Activated CD4-positive, CD25-positive, alpha-beta regulatory T cell (primary cell): ENCODE results near the gene THADA.

ENCODE experiments used
- DNase-seq, 4 experiments: peaks; one replicate each; lab custom pipeline; 2025; lab: John Stamatoyannopoulos, UW

THADA gene

DNA sequence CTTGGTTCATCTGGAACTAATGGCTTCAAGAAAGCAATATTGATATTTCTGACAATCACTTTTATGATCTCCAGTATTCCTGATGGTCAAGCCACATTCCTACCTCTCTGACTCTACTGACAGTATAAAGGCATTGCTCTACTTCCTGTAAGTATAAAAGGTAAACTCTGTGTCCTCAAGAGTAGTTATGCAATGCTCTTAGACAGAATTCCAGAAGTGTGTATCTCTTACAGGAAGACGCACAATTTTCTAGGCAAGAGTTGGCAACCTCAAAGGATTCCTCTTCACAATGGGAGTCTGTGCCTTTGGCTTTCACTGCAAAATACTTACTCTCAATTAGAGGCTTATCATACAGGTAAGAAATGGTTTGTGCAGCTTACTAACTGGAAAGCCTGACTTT is 100.1 kb downstream of the THADA start:
- no peak for DNase-seq

DNA sequence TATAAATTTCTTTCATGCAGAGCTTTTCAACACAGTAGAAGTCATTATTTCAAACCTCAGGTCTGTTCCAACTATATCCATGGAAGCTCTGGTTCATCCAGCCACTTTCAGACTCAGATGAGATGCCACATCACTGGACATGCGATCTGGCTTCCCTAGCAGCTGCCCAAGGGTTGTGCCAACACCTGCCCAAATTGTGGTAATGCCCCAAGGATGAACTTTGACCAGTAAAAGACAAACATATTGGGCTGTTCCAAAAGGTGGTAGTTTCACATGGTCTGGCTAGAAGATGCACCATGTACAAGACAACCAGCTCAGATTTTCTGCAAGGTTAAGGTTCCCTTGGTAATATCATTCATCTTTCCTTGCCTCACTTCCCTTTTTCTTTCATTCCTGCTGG is 101.9 kb downstream of the THADA start:
- no peak for DNase-seq

- DNase-seq, result no peak
These were observed 104.7 kb downstream of the THADA start for GRCh38 chr2:43491065-43491639.

DNA sequence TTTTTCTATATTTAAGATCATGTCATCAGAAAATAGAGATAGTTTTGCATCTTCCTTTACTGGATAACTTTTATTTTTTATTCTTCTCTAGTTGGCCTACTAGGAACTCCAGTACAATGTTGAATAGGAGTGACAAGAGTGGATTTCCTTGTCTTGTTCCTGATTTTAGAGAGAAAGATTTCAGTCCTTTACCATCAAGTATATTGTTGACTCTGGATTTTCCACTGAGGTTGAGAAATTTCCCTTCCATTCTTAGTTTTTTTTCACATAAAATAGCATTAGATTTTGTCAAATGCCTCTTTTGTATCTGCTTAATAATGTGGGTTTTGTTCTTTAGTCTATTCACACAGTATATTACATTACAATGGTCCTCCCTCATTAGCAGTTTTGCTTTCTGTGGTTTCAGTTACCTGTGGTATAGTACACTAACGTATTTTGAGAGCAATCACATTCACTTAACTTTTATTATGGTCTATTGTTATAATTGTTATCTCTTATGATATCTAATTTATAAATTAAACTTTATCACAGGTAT is 105.5 kb downstream of the THADA start:
- DNase-seq, result no peak

DNA sequence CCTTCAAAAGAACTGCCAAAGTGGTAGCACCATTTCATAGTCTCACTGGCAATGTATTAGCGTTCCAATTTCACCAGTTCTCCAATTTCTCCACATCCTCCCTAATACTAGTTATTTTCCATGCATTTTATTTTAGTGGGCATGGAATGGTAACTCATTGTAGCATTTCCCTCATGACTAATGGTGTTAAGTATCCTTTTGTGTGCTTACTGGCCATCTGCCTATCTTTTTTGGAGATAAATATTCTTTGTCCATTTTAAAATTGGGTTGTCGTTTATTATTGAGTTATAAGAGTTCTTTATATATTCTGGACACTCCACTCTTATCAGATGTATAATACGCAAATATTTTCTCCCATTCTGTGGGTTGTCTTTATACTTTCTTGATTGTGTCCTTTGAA is 107.1 kb downstream of the THADA start:
- no peak for DNase-seq

DNA sequence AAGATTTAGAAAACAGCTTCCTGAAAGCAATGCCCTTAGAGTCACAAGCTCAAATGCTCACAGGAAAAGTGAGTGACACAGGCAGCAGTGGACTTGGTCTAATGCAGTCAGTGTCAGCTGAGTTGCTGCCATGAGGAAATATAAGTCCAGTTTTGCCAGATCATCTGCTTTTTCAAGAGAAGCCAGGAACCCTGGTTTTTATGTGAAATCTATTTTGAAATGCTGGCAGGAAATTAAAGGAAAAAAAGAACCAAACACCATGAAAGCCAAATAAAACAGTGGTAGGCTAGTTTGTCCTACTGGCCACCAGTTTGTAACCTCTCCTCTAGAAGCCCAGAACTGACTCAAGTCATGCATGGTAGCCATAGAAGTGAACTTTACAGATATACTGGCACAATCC is 109.2 kb downstream of the THADA start:
- DNase-seq, result no peak

GRCh38 chr2:43484323-43484930 is 111.4 kb downstream of the THADA start:
- DNase-seq, result no peak

DNA sequence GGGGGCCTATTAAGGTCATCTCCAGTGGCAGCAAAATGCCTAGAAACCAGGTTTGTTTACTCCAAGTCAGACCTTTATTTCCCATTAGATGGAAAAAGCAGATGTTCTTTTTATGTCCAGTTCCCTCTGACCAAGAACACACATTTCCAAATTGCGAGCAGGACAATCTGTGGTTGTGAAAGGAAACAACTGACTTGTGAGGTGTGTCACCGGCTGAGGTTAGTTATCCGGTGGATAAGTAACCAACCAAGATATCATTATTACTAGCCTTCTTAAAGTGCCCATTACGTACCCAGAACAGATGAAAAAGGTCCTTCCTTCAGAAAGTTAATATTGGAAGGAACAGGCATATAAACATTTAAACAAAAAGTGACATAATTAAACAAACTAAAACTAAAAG is 112.9 kb downstream of the THADA start:
- no peak for DNase-seq

DNA sequence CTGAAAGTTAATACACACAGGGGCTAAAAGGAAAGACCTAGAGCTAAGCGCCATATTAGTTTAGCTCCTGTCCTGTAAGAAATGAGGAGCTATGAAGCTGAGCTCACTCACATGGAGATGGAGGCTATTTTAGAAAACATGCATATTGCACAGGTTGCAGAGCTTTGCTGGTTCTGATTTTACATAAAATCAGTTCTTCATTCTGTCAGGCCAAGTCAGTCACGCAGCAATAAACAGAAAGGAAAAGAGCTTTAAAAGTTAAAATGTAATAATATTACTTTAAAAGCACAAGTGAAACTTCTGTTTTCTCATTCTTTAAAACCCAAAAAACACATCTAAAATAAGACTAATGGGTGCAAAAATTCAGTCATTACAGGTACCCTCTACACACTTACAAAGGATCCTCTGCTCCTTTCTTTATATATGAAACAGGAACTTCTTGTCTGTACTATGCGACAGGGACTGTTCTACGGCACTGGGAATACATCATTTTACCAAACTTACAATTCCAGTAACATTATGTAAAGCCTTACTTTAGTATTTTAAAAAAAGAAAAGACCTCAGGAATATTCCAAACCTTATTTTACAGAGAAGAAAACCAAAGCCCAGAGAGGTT is 113.8 kb downstream of the THADA start:
- no peak for DNase-seq

DNA sequence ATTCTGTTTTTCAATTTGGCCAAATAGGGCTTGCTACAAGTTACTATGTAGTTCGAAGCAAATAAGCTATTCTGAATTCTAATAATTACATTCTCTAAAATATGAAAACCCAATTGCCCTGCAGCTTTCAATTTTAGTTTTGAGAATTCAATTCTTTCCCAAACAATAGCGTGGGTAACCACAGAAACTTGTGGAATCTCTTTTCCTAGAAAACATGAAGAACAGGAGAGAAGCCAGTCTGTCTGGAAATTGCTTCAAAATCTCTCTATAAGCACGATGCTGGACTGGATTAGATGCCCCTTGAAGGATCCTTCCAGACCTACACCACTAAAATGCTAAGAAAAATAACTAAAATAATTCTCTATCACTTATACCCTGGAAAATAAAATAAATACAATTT is 115.0 kb downstream of the THADA start:
- DNase-seq, result no peak

DNA sequence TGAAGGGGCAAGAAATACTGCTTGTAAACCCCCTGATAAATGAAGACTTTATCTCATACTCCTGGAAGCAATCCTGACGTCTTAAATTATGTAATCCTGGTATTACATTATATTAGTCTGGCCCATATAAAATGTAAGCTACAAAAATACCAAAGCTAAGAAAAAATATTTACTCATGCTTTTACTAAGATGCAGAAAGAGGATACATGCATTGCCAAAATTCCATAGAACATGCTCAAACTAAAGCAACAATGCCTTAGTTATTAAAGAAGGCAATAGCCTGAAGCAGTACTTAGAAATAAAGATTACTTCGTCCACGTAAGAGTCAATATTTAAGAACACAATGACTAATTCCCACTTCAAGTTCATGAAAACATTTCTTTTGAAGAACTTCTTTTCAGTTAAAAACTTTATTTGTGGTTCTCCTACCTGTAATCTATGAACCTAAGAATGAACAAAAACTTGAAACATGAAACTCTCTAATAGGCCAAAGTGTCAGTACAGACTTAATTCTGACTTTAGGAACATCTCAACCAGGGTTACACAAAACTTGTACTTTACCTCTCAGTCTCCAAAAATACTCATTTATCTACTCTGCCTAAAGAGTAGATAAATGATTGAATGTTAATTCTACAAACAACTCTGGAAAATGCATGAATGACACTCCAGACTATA is 117.3 kb downstream of the THADA start:
- no peak for DNase-seq

DNA sequence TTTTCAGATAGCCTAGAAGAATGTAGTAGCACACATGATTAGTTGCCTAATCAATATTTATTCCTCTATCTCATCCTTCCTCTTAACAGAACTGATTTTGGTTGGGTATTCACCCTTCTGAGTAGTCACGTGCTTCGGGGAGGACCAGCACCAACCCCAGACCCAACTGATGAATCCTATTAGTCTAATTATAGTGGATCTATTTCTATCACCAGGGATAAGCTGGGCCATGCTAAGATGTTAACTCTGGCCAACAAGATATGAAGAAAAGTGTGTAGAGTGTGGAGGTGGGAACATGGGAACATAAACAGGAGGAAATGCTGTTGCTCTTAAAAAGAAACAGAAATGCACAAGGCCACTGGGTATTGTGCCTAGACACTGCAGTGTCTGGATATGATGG is 119.9 kb downstream of the THADA start:
- DNase-seq, result no peak

DNA sequence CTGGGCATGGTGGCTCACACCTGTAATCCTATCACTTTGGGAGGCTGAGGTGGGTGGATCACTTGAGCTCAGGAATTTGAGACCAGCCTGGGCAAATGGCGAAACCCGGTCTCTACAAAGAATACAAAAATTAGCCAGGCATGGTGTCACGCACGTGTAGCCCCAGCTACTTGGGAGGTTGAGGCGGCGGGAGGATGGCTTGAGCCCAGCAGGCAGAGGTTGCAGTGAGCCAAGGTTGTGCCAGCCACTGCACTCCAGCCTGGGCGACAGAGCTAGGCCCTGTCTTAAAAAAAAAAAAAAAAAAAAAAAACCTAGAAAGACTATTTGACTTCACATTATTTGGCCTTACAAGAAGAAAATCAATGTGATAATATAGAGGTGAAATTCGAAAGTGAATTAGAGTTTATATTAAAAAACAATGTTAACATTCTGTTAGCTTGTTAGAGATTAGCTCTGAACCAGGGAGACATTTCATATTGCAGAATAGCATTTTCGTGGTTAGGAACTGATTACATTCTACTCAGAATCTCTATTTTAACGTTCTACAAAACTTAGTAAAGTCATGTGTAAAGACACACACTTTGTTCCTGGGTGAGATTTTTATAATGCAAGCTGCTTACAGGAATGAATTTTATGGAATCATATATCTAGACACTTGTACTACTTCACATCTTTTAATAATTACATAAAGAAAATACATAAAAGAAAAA is 120.5 kb downstream of the THADA start:
- DNase-seq, result no peak

- DNase-seq, result no peak
These were observed 121.6 kb downstream of the THADA start for GRCh38 chr2:43474273-43474672.

- DNase-seq, result no peak
These were observed 122.1 kb downstream of the THADA start for GRCh38 chr2:43473767-43474166.

DNA sequence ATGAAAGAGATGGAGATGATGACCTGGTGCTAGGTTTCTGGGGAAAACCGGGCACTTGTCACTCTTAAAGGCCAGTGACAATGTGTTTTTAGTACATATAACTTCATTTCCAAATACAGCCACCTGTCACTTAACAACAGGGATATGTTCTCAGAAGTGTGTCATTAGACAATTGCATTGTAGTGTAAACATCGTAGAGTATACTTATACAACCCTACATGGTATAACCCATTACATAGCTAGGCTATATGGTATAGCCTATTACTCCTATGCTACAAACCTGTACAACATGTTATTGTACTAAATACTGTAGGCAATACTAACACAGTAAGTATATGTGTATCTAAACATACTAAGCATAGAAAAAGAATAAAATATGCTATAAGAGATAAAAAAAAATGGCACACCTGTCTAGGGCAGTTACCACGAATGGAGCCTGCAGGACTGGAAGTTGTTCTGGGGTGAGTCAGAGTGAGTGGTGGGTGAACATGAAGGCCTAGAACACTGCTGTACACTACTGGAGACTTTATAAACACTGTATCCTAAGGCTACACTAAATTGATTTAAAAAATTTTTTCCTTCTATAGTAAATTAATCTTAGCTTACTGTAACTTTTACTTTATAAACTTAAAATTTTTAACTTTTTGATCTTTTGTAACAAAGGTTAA is 123.2 kb downstream of the THADA start:
- DNase-seq, result no peak

GRCh38 chr2:43469713-43470112 is 126.1 kb downstream of the THADA start:
- no peak for DNase-seq

- no peak for DNase-seq
These were observed 126.7 kb downstream of the THADA start for GRCh38 chr2:43469094-43469493.

GRCh38 chr2:43467891-43468290 is 127.9 kb downstream of the THADA start:
- DNase-seq, result no peak

- no peak for DNase-seq
These were observed 130.6 kb downstream of the THADA start for GRCh38 chr2:43465234-43465633.

DNA sequence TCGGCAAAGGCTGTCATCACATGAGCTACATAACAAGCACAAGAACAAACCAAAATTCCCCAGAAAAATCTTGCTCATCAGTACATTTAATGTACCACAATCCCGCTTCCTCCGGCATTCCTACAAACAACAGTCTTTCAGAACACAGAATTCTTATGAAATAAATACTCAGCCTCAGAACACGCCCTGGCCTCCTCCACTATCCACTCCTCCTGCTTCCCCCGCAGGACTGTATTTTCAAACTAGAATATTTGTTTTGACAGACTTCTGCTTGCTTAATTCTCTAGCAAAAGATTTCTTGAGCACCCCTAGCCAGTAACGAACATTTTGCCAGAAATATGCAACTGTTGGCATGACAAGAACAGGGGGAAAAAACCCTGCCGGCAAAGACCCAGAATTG is 131.2 kb downstream of the THADA start:
- no peak for DNase-seq
